NK-92 treated with Interleukin-12 subunit alpha and Interleukin-12 subunit beta, amount 100 ng/mL, for 24 hours (cell line): ENCODE data around the gene PCGF2.
A peak's percentile ranks its signal among the peaks of the same experiment; 100 is the strongest.
"Not testable (repeated sequence)": the region's sequence is repeated elsewhere in the genome, so short reads cannot be mapped to it uniquely, and the experiment has no call there.

Experiments
- DNase-seq: peaks from one replicate; lab custom pipeline; 2025; lab: John Stamatoyannopoulos, UW

The PCGF2 gene

GRCh38 chr17:38748149-38748891, at the start of gene PCGF2:
PCGF2 (minus strand) TSS chr17:38748336; CDS start chr17:38740402, 7,934 bp downstream.
- DNase-seq: peak; percentile 18

DNA sequence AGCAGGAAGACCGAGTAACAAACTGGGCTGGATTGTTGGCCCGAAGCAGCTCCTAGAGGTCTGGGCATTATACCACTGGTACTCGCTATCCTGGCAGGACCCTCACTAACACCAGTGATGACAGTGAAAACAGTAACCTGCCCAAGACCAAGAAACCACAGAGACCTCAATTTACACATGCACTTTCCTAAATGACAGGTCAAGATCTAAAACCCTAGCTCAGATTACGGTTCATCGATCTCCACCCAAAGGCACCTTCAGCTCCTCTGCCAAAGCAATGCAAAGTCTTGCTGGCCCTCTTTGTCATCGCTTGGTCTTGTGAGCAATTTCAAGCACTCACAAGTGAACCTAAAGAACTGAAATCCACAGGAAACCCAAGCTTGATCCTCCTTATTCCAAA, 49.7 kb upstream of the PCGF2 start:
- no peak for DNase-seq

- DNase-seq: no peak
Observed at GRCh38 chr17:38797158-38797490, 49.0 kb upstream of the PCGF2 start.

DNA sequence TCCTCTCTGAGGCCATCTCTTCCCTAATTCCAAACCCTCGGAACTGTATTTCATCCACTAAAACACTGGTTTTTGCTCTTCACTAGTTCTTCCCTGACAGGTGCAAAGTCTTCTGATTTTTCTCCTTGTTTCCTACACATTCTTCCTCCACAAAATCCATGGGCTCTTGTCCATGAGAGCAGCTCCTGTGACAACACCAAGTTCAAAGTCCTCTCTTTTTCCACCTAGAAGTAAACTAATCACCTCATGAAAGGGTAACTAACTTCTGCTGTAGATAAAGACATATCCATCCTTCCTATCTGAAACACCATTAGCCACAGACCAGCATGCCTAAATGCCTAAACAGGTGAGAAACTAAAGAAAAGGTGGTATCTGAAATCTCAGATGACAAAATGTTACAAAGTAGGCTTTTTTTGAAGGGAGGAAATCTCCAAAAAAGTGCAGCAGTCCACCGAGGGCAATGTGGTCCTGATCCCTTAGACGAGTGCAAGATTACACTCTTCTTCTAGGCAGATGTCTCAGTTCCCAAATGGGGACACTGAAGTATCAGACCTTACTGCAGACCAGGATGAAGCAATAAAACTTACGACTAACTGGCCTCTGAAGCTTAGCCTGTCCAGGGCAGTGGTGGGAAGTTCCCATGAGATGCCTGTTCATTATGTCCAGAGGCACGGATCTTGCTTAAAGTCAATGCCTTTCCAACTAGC, 48.5 kb upstream of the PCGF2 start:
- no peak for DNase-seq

- no peak for DNase-seq
Observed at GRCh38 chr17:38794221-38794620, 46.1 kb upstream of the PCGF2 start.

DNA sequence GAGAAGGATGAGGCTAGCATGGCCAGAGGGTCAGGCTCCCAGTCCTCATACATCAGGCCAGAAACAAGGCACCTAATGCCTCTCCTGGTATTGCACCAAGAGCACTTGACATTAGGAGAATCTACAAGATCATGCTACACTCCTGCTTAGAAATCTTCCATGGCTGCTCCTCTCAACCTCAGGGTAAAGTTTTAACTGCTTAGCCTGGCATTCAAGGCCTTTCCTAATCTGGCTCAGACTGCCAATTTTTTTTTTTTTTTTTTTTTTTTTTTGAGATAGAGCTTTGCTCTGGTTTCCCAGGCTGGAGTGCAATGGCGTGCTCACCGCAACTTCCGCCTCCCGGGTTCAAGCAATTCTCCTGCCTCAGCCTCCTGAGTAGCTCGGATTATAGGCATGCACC, 43.0 kb upstream of the PCGF2 start:
- no peak for DNase-seq

- not testable (repeated sequence) for DNase-seq
Observed at GRCh38 chr17:38790148-38790707, 42.1 kb upstream of the PCGF2 start.

- no peak for DNase-seq
Observed at GRCh38 chr17:38789185-38789584, 41.0 kb upstream of the PCGF2 start.

DNA sequence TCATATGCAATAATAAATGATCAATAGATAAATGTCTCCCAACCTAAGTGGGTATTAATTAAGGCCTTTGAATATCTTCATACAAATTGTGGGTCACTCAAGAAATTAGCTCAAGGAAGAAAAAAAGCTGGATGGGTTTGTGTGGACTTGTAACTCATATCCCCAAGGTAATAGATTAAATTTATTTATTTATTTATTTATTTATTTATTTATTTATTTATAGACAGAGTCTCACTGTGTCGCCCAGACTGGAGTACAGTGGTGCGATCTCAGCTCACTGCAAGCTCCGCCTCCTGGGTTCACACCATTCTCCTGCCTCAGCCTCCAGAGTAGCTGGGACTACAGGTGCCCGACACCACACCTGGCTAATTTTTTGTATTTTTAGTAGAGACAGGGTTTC, 39.9 kb upstream of the PCGF2 start:
- DNase-seq: not testable (repeated sequence)

DNA sequence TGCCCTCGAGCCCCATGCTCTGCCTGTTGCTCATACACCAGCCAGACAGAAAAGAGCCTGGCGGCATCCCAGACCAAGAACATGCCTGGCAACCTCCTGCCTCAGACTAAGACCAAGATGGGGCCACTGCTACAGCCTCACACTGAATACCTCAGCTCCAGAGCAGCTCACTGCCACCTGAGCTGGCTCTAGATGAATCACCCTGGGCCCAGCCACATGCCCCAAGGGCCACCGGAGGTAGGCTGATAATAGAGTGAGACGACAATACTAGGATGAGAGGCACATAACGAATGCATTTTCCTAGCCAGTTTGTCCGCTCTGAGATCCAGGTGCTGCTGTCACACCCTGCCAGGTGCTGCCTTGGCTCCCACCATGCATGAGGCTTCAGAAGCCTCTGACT, 38.2 kb upstream of the PCGF2 start:
- no peak for DNase-seq

DNA sequence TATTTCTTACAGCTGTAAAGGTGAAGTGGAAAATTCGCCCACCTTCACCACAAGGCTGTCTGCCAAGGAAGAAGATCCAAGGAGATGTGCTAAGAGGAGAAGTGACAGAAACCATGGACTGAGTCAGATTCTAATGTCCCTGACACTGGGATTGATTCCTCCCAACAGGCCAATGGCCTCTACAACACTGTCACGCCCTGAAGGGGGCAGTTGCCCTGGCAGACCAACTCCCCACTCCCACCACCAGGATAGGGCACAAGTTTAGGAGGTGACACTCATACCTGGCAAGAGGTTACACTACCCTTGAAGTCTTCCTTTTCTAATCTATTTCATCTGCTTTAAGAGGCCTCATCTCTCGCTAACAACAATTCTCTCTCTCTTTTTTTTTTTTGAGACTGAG, 35.1 kb upstream of the PCGF2 start:
- DNase-seq: no peak

GRCh38 chr17:38779965-38780752, 32.0 kb upstream of the PCGF2 start:
- no peak for DNase-seq

DNA sequence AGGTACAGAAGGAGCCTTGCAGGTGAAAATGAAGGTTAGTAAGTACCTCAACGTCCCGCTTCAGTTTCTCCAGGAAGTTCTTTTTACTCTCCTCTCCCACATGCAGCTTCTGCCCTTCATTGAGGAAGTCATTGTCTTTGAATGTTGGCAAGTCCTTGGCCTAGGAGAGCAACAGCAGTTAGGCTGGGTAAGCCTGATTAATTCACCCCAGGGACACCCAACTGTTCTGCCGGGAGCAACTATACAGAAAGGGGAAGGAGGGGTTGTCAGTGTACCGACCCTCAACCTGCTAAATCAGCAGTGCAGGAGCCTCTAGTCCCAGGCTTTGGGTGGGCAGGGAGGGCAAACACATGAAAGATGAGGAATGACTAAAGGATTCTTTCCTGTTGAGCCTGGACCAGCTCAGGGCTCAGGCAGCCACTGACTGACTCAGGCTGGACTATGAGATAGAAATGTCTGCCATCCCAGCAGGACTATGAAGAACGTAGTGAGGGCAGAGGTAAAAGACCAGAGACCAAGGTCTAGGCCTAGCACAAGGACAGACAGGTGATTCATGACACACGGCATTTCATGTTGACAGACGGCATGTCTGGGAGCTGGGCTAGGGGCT, 29.6 kb upstream of the PCGF2 start:
- no peak for DNase-seq

GRCh38 chr17:38773258-38773657, 25.1 kb upstream of the PCGF2 start:
- no peak for DNase-seq

GRCh38 chr17:38768417-38768816, 20.3 kb upstream of the PCGF2 start:
- no peak for DNase-seq

- DNase-seq: no peak
Observed at GRCh38 chr17:38766341-38766740, 18.2 kb upstream of the PCGF2 start.

- DNase-seq: no peak
Observed at GRCh38 chr17:38762231-38762630, 14.1 kb upstream of the PCGF2 start.

DNA sequence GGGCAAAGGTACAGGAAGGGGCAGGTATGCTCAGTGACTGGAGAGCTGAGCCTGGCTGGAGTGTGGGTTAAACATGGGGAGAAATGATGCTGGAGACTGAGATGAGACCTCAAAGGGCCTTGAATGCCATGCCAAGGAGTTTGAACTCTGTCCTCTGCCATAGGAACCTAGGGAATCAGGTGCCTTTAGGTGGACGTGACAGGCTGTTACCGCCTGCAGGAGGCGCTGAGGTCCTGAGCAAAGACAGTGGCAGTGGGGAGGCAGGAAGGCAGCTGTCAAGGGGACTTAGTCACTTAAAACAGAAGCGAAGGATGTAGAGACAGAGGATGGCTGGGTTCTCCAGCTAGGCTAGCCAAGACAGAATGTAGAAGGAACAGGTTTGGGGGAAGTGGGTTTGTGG, 13.5 kb upstream of the PCGF2 start:
- DNase-seq: no peak

- no peak for DNase-seq
Observed at GRCh38 chr17:38753071-38753506, 5.0 kb upstream of the PCGF2 start.

GRCh38 chr17:38752308-38753070, 4.4 kb upstream of the PCGF2 start, which contains the start of gene PSMB3:
PSMB3 (plus strand) TSS chr17:38752741; CDS start chr17:38752827, 86 bp downstream.
- DNase-seq: peak; percentile 96

DNA sequence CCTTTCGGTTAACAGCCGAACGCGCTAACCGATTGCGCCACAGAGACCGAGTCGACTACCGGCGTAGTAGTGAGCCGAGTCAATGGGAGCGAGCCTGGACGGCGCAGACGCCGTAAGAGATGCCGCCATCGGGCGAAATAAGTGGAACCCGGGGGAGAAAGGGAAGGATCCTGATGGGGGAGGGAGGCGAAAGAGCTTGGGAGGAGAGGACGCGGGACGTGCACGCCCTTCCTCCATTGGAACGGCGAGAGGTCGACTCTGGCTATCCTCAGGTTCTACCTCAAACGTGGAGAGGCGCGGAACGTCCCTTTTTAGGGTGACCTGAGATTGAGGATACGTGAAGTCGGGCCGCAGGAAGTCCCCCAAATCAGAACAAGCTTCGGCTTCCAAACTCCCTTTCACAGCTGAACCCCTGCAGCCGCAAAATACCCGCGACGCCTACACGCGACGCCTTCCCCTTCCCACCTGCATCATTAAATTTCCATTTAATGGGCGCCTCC, 3.7 kb upstream of the PCGF2 start:
- DNase-seq: peak; percentile 71
